ENCODE measurements around the gene SEPTIN11.

DNA sequence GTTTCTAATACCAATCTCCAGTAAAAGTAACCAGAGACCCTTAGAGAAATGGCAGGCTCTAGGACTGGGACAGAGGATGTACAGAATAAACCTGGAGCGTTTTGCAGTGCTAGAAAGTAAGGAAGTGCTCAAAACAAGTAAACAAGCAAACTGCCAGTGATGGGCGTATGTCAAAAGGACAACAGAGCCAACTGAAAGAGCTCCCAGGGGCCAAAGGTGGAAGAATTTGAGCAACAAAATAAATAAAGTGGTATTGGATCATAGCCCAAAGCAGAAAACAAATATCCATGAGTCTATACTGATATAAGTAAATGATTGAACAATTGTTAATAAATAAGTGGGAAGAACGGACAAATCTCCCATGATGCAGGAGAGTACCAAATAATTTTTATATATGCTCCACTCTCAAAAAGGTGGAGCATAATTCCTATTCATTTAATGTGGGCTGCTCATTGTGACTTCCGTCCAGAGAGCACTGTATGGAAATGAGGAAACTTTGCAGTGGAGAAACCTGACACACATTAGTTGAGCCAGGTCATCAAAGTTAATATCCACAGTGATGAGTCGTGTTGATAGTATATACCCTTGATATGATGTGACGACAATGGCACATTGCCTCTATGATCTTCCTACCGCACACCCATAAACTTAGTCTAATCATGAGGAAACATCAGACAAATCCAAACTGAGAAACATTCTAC, 17.8 kb upstream of the SEPTIN11 start:
- TF ChIP-seq POLR2AphosphoS5 (IDR thresholded peaks at IDR 0.05): no peak
- TF ChIP-seq POLR2A (IDR thresholded peaks at IDR 0.05; ENCODE audit: low read depth): no peak
